ENCODE results near the gene LILRA2.
"Not testable (repeated sequence)": the region's sequence is repeated elsewhere in the genome, so short reads cannot be mapped to it uniquely, and the experiment has no call there.

The LILRA2 gene

DNA sequence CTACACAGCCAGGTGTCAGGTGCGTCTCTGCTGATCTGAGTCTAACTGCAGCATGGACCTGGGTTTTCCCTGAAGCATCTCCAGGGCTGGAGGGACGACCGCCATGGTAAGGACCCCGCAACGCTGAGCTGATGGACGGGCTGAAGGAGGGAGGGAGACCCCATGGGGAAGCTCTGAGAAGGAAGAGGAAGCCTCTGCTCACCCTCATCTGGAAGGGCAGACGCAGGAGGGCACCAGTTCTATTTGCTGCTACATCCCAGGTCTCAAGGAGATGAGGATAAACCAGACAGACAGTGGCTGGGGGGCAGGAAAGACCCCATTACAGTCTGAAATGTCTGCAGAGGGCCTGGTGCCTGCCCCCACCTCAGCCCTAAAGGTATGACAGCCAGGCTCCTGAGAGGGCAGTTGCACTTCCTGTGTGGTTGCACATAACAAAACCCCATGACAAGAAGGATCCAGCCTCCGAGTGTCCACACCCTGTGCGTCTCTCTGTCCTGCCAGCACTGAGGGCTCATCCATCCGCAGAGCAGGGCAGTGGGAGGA lies at the start of gene LILRA2:
Gene LILRA2 (plus strand): TSS at position 461 of the 543 bp plus-strand sequence. CDS start 89 bp downstream, outside the sequence.
- DNase-seq, result peak; percentile 30

DNA sequence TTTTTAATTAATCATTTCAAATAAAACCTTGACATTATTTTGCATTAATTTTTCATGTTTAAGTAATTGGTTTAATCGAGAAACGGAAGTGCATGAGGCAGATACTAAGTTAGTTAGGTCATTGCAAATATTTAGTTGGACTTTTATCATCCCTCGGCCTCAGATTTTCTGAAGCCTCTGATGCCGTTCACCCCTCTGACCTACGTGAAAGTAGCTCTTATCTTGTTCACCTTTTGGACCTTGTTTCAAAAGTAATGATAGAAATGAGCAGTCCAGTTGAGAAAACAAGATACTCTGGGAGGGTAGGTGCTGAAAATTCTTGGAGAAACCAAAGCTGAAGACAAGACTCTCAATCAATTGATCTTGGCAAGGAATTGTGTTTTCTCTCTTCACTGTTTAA lies 48.0 kb upstream of the LILRA2 start:
- DNase-seq, result no peak

DNA sequence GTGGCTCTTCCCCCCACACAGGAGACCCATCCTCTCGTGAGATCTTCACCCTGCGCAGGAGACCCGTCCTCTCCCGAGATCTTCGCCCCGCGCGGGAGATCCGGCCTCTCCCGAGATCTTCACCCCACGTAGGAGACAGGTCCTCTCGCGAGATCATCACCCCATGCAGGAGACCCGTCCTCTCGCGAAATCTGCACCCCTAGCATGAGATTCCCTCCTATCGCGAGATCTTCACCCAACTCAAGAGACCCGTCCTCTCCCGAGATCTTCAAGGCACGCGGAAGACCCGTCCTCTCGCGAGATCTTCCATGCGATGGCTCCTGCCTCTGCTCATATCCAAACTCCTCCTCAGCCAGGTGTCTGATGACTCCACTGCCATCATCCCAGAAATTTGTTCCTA lies 46.6 kb upstream of the LILRA2 start:
- DNase-seq, result no peak

DNA sequence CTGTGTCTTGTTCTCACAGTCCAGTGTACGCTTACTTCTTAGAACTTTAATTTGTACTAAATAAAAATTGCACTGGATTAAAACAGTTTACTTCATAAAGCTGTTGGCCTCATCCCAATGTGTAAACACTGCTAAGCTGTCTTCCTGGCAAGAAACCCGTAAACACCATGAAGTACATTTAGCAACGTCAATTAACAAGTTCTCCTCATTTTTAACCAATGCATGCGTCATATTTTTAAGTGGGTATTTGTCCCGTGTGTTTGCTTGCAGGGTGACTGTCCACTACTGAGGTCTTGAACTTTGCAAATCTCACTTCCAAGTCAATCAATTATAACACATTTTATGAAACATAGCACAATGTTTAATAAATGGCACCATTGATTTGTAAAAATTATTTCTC lies 42.7 kb upstream of the LILRA2 start:
- no peak for DNase-seq

DNA sequence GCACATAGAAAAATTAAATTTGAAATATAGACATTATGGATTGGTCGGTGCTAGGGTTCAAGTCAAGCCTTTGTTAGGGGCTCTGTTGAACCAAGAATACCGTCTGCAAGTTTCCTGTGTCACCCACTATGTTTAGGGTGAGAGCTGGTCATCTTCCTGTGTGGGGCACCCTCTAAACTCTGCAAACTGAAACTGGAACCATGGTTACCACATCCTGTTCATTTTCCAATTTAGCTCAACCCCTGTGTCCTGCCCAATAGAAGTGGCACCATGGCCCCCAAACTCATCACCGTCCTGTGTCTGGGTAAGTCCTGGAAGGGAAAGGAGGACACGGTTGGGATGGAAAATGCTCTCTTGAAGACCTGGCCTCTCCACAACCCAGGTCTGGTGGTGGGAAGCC lies 41.1 kb upstream of the LILRA2 start:
- peak; percentile 10 for DNase-seq

DNA sequence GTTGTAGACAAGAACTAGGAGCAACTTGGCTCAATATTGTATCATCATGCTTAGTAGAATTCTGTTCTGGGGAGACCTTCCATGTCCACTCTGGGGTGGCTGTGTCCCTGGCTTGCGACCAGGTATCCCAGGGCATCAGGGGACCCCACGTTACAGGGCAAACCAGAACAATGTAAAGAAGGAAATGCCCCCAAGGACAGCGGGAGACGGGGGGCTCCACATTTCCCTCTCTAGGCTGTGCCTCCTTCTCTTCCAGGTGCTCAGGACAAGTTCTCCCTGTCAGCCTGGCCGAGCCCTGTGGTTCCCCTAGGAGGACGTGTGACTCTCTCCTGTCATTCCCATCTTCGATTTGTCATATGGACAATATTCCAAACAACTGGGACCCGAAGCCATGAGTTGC lies 40.1 kb upstream of the LILRA2 start:
- no peak for DNase-seq

DNA sequence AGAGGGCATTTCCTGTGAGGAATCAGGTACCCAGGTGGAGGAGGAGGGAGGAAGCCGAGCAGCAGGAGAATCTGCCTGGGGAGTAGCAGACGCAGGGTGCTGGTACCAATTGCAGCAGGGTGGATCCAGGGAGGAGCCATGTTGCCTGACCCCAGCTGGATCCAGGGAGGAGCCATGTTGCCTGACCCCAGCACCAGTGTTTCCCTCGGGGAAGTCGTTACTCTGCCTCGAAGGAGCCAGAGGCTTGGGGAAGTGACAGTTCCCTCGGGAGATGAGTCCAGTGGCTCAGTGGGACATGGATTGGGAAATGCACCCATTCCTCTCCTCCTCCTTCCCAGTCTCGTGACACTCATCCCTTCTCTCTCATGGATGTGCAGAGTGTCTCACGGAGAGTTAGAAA lies 39.4 kb upstream of the LILRA2 start:
- DNase-seq, result no peak

DNA sequence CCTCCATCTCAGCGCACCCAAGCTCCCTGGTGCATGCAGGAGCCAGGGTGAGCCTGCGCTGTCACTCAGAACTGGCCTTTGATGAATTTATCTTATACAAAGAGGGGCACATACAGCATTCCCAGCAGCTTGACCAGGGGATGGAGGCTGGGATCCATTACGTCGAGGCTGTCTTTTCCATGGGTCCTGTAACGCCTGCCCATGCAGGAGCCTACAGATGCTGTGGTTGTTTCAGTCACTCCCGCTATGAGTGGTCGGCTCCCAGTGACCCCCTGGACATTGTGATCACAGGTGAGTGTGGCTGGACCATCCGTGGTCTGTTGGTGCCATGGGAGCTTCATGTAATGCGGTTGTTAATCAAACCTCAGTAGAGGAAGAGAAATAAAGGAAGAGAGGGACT lies 38.0 kb upstream of the LILRA2 start:
- DNase-seq, result no peak

DNA sequence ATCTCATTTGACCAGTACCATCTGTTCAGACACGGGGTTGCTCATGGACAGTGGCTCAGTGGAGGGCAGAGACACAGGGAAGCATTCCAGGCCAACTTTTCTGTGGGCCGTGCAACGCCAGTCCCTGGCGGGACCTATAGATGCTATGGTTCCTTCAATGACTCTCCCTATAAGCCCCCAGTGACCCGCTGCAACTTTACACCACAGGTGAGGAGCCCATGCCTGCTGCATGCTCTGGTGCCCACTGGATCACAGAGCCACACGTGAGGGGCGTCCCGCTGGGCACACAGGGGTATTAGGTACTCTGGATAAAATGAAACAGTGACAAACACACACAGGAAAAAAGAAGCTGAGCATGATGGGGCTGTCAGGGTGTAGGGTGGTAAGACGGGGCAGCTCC lies 36.6 kb upstream of the LILRA2 start:
- no peak for DNase-seq

DNA sequence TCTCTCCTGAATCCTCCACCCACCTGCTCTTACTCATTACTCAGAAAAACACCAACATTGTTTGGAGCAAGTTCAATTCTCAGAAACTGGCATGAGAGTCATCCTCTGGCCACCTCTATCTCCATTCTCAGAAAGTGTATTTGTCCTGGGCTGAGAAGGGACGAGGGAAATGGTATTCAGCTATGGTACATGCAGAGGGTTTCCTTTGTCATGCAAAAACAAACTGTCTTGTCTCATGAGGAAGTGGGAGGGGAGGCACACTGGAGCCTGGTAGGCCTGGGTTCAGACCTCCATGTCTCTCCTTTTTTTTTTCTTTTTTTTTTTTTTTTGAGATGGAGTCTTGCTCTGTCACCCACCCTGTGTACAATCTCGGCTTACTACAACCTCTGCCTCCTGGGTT lies 31.9 kb upstream of the LILRA2 start:
- no peak for DNase-seq

DNA sequence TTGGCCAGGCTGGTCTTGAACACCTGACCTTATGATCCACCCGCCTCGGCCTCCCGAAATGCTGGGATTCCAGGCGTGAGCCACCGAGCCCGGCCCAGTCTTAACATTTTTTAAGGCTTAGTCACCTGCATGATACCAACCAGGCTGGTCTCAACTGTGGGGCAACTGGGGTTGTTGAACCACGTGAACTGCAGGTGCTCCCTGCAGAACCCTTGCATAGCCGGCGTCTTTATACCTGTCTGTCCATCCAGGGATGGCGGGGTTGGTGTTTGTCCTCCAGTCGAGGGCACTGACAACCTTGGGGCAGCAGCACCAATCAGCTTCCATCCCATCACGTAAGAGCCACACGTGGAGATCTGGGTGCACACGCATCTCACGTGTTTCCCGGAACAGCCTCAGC lies 24.8 kb upstream of the LILRA2 start:
- DNase-seq, result no peak

DNA sequence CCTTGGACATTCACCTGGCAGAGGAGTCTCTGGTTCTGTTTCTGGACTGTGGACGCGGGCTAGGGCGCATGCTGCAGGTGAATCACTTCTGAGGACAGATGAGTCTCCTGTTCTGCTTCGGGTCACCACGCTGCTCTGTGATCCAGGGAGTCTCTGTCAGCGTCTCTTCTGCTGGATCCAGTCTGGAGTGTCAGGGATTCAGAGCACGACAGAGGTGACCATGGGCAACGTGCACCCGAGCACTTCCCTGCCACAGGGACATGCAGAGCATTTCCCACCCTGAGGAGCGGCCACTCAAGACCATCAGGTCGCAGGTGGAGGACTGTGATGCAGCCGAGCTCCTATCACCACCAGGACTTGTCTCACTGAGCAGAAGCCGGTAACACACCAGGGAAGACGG lies 24.4 kb upstream of the LILRA2 start:
- no peak for DNase-seq

DNA sequence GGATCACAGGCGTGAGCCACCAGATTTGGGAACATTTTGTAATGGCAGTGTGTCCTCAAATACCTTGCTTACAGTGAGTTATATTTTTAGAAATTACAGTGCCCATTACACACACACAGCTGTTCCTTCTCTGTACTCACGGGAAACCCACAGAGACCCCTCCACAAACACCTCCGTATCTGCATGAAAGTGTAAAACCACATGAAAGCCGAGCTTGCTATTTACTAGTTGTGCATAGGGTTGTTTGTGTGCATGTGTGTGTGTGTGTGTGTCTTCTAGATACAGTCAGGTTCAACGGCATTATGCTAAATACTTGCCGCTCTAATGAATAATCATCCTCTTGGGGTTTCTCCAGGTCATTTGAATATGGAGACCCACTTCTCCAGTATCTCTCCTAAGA lies 22.3 kb upstream of the LILRA2 start:
- DNase-seq, result peak; percentile 41

DNA sequence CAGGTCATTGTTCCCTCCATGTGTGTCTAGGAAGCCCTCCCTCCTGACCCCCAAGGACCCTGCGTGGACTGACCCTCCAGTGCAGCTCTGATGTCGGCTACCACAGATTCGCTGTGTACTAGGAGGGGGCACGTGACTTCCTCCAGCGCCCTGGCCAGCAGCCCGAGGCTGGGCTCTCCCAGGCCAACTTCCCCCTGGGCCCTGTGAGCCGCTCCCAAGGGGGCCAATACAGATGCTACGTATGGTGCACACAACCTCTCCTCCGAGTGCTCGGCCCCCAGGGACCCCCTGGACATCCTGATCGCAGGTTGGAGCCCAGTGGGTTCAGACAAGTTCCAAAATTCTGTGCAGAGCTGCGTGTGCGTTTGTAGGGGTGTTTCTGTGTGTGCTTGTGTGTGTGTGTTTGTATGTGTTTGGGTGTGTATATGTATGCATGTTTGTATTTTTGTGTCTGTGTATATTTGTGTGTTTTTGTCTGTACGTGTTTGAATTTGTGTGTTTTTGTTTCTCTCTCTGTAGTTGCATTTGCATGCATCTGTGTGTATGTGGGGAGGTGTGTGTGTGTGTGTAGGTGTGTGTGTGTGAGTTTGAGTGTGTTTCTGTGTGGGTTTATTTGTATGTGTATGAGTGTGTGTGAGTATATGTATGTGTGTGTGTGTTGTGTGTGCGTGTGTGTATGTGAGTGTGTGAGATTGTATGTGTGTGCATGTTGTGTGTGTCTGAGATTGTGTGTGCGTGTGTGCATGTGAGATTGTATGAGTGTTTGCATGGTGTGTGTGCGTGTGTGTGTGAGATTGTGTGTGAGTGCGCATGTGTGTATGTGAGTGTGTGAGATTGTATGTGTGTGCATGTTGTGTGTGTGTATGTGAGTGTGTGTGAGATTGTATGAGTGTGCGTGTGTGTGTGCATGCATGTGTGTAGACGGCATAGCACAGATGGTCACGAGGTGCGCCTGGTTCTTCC lies 21.4 kb upstream of the LILRA2 start:
- no peak for DNase-seq

DNA sequence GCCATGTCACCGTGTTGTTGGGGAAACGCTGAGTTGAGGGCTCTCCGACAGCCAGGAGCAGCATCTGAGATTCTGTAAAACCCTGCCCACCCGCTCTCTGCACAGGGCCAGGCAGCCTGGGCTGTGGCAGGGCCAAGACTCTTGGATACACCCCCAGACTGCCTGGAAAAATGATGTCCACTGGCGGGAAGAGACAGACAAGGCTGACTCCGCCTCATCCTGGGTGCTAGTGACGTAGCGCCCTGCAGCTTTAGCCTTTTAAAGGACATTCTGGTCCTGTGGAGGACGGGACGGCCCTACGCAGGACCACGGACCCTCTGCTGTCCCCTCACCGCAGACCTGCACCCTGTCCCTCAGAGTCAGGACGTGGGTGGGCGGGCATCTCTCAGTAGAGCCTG lies 20.7 kb upstream of the LILRA2 start:
- DNase-seq, result no peak

DNA sequence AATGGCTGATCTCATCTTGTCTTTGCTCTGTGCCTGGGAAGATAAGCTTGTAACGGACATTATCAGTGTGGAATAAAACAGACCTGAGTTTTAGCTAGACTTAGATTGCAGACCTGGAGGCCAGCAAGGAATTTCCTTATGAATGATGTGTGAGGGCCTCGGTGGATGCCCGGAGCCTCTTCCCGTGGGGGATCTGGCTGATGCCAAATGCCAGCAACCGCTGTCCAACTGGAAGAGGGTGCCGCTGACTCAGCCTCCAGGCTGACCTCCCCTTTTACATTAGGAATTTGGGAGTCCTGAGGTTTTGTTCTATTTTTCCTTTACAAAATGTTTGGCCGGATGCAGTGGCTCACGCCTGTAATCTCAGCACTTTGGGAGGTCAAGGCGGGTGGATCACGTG lies 19.6 kb upstream of the LILRA2 start:
- DNase-seq, result no peak

DNA sequence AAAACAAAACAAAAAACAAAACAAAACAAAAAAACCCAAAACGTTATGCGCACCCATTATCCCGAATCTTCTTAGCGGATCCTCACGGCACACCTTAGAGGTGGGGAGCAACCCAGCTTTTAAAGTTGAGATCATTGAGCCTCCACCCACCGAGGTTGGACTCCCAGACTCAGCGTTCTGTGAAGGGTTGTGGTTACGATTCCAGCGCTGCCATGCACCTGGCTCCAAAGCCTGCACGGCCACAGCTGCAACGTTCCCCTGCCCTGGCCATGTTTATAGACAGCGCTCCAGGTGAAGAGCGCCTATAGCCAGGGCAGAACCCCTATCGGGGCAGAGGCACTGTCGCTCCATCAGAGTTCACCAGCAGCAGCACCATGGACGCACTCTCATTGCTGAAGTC lies 18.7 kb upstream of the LILRA2 start:
- no peak for DNase-seq

DNA sequence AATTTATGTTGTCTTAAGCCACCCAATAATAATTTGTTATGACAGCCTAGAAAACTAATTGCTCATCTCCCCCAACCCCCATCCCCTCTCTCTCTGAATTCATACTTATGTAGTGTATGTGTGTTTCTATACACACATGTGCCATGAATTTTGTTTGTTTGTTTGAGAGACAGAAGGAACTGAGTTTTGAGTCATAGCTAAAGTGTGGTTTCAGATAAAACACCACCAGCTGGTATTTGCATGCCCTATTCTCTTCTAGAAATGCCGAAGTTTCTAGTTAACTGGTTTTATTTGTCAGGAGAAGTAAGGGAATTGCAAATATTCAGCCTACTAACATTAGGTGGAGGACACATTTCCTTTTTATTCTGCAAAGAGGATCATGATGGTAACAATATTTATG lies 17.4 kb upstream of the LILRA2 start:
- no peak for DNase-seq

DNA sequence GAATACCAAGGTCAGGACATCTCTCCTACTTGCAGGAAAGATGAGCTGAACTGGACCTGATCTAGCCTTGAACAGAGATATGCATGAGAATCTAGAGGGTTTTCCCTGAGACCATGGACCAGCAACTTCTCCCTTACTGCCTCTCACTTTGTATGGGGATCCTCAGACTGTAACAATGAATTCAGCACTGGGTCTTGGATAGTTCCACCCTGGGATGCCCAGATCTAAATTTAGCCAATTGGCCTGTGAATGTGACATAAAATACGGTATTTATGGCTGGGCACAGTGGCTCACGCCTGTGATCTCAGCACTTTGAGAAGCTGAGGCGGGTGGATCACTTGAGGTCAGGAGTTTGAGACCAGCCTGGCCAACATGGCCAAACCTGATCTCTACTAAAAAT lies 15.3 kb upstream of the LILRA2 start:
- no peak for DNase-seq

DNA sequence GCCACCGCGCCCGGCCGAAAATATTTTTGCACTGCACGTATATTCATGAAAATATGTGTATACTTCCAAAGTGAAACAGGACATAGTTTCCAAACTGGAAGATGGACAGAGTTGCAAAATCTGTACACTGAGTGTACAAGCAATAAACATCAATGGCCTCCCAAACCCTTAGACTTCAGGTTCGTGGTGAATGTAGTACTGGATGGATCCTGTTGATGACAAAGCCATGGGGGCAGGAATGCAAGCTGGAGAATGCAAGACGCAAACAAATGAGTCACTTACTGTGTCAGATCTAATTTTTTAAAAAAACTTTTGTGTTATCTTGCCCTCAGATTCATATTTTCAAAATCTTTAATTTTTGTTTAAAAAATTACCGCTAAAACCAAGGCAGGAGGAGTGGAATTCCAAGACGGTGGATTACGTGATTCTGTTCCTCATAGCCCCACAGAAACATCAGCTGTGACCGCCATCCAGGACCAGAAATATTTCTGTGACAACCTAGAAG lies 12.7 kb upstream of the LILRA2 start:
- DNase-seq, result no peak

DNA sequence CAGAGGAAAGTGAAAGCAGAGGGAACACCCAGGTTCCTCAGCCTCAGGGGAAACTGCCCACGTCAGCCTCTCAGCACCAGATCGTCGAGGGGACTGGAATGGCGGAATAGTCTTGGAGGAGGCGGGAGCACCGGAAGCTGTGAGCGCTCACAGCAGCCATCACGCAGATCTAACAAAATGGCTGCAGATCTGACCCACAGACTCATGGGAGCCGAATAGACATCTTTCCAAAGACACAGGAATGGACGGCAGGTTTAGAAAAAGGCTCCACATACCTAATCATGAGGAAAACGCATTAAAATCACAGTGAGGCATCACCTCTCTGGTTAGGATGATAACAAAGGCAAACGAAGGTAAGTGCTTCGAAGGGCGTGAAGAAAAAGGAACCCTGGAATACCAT lies 11.8 kb upstream of the LILRA2 start:
- no peak for DNase-seq

DNA sequence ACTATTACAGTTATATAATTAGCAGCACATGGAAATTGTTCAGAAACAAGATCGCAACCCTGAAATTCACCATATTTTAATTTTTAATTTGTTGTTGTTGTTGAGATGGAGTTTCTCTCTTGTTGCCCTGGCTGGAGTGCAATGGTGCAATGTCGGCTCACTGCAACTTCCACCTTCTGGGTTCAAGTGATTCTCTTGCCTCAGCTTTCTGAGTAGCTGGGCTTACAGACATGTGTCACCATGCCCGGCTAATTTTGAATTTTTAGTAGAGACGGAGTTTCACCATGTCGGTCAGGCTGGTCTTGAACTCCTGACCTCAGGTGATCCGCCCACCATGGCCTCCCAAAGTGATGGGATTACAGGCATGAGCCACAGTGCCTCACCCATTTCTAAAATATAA lies 10.4 kb upstream of the LILRA2 start:
- not testable (repeated sequence) for DNase-seq

DNA sequence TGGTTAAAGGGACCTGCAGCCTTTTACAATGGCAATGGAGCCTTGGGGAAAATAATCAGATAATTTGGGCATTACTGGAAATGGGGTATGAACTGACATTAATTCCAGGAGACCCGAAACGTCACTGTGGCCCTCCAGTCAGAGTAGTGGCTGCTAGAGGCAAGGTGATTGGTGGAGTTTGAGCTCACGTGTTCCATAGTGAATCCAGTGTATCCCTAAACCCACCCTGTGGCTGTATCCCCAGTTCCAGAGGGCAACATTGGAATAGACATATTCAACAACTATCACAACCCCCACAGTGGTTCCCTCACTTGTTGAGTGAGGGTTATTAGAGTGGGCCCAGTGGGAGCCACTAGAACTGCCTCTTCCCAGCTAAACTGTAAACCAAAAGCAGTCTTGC lies 3.3 kb upstream of the LILRA2 start:
- no peak for DNase-seq
